WI38 (cell line): ENCODE measurements around the gene LTBP2.

Experiments used
- H3K4me3 ChIP-seq: 2 replicates; pipeline ENCODE4 v1.5.1; 2011; ENCODE audit warnings: low read depth, mild to moderate bottlenecking, control low read depth, low read length
- CTCF ChIP-seq: IDR thresholded peaks from 2 replicates; pipeline ENCODE4 v1.5.1; 2012; ENCODE audit warnings: low read depth, mild to moderate bottlenecking, control low read depth, low read length

LTBP2 gene

GRCh38 chr14:74550071-74550470 lies 62.0 kb downstream of the LTBP2 start:
- no peak overlapping the region for H3K4me3 ChIP-seq
- no peak for TF ChIP-seq CTCF

- TF ChIP-seq CTCF: peak; percentile 33
- no peak overlapping the region for H3K4me3 ChIP-seq
Observed at GRCh38 chr14:74549588-74549987, 62.4 kb downstream of the LTBP2 start.

DNA sequence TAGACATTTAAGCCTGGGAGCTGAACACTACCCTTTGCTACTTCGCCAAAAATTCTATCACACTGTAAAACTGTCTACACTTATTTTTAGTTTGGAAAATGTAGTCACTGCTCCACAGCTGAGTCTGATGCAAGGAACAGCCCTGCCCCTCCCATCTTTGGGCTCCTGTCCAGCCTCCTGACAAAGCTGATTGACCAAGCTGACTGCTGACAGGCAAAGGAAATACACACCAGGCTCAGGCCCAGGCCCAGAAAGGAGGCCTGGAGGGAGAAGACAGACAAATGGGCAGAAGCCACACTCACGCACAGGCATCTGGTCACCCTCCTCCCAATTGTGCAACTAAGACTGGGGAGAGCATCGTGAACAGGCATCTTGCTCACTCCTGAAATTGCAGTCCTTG lies 63.2 kb downstream of the LTBP2 start:
- no peak overlapping the region for H3K4me3 ChIP-seq
- no peak for TF ChIP-seq CTCF

- H3K4me3 ChIP-seq: no peak overlapping the region
- no peak for TF ChIP-seq CTCF
Observed at GRCh38 chr14:74547331-74547927, 64.6 kb downstream of the LTBP2 start.

GRCh38 chr14:74546416-74546815 lies 65.6 kb downstream of the LTBP2 start:
- no peak overlapping the region for H3K4me3 ChIP-seq
- TF ChIP-seq CTCF: no peak

DNA sequence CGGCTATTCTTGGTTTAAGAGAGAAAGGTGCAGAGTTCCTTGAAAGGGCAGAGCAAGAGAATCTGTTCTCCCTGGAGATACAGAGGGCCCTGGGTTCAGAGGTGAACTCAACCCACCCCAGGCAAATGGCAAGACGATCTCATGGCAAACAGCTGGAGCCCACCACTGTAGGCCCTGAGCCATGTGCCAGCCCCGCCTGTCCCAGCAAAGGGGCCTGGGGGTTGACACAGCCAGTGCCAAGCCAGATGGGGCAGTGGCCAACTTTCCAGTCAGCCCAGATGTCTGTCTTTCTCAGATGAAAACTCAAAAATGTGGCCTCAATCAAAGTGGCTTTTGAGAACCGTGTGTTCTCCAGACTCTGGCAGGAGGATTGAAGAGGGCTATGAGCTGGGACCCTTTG lies 66.7 kb downstream of the LTBP2 start:
- TF ChIP-seq CTCF: no peak
- H3K4me3 ChIP-seq: no peak overlapping the region

GRCh38 chr14:74543771-74544438 lies 68.1 kb downstream of the LTBP2 start:
- no peak for TF ChIP-seq CTCF
- no peak overlapping the region for H3K4me3 ChIP-seq
